Heart right ventricle (tissue), 16 donors: ENCODE results near the gene ANKRD12. TPM values are rescaled to one million over a fixed set of nuclear protein-coding genes. Genes with fewer than 3 reads are reported as not detected.

Experiments
- ATAC-seq, 8 donors: fragments of 200-7000 bp; cut with Tn5 transposase; one replicate each; pipeline ENCODE4 v1.9.1; 2020; ENCODE audit warnings: mild to moderate bottlenecking in 8 of 8, moderate library complexity in 8 of 8, moderate number of reproducible peaks in 1 of 8
- DNase-seq, 2 donors: peaks; one replicate each; pipeline ENCODE4 v3.0.0-alpha.2; 2020
- H3K27ac ChIP-seq, 10 donors: fragments of 200-600 bp; sonication (generic) in 2 of 10; one replicate each; pipeline versions ENCODE4 v1.5.0 to v1.8.0; 2020 to 2022; ENCODE audit warnings: mild to moderate bottlenecking in 3 of 10
- H3K27me3 ChIP-seq, 7 donors: fragments of 200-600 bp; one replicate each; pipeline ENCODE4 v1.8.0; 2021 to 2022; ENCODE audit warnings: mild to moderate bottlenecking in 2 of 7
- H3K36me3 ChIP-seq, 9 donors: fragments of 200-600 bp; sonication (generic) in 1 of 9; one replicate each; pipeline versions ENCODE4 v1.5.0 to v1.8.0; 2020 to 2022; ENCODE audit warnings: mild to moderate bottlenecking in 2 of 9
- H3K4me1 ChIP-seq, 9 donors: fragments of 200-600 bp; sonication (generic) in 1 of 9; one replicate each; pipeline versions ENCODE4 v1.5.0 to v1.8.0; 2020 to 2022; ENCODE audit warnings: mild to moderate bottlenecking in 4 of 9
- H3K4me3 ChIP-seq, 10 donors: fragments of 200-600 bp; sonication (generic) in 2 of 10; one replicate each; pipeline versions ENCODE4 v1.5.0 to v1.8.0; 2020 to 2022; ENCODE audit warnings: mild to moderate bottlenecking in 7 of 10, moderate library complexity in 2 of 10
- H3K9me3 ChIP-seq, 11 donors: fragments of 200-600 bp in 10 of 11; sonication (generic) in 2 of 11; one replicate each; pipeline versions ENCODE4 v1.5.0 to v1.8.0; 2013 to 2022; ENCODE audit warnings: mild to moderate bottlenecking in 2 of 11, control low read depth in 1 of 11, moderate library complexity in 1 of 11
- WGBS, 2 donors: extraction: QIAGEN DNeasy Blood & Tissue Kit; methylation state at CpG; one replicate each; pipeline ENCODE4 v1.1.7; 2013; ENCODE audit warnings: inconsistent platforms in 1 of 2; 5-methylcytosine and 5-hydroxymethylcytosine counted together
- intact Hi-C, 10 donors: fragments of 100-400 bp; cut with DNase I; formaldehyde crosslinking; loops; one replicate each; pipeline versions ENCODE4 v1.11.1 to v1.14.2; 2022
- polyA plus RNA-seq, 2 donors: library from polyadenylated mRNA; stranded (reverse); fragments of 200-250 nt; gene quantifications; one replicate each; pipeline ENCODE4 v1.2.3, GENCODE V29; 2013
- total RNA-seq, 10 donors: library from RNA; stranded (reverse); fragmentation: NEBNext Ultra II Directional in 3 of 10; extraction: Animal tissue kit (Norgen Biotek cat#: 25700) in 3 of 10; gene quantifications; one replicate each; pipeline versions ENCODE4 v1.2.1 to v1.2.4, GENCODE V29; 2021 to 2023
- TF ChIP-seq, protein P1 (sequence below), 9 donors: fragments of 200-600 bp; sonication (generic) in 2 of 9; IDR thresholded peaks; one replicate each; pipeline versions ENCODE4 v1.5.0 to v1.8.0; 2021 to 2022; ENCODE audit warnings: antibody characterized with exemption in 9 of 9, mild to moderate bottlenecking in 5 of 9, moderate library complexity in 1 of 9
- donor health status: Arrhythmogenic right ventricular cardiomyopathy.
- donor health status: ischemic (EF 13 %, LVEDD 7.1; RV severe dilation, severe dysfunction).
- donor health status: healthy with polysubstance abuse.
- donor health status: DM: no; HTN: yes; CAD: no.
- donor health status: DM: no; HTN: no; CAD: no.
- donor health status: ischemic (EF 25% LVEDD 6.9; RV normal size, moderate dysfunction).
- donor health status: ischemic (EF 25% LVEDD 5.7; RV mildly dilated, moderate dysfunction).
- donor health status: healthy.
- donor health status: DM: yes; HTN: yes; CAD: no.
- donor health status: Ischemic cardiomyopathy.
- donor health status: ischemic (EF 35%, LVEDD 5.7; RV mildly dilated, moderate dysfunction).
- donor health status: nonischemic (EF 11% LVEDD 7.7; RV severe dilation, severe dysfunction).
- donor health status: DM: yes; HTN: yes; CAD: no.
- donor health status: PGD.
- donor health status: ischemic (EF 29% LVEDD 5.4; RV normal size, mild dysfunction).
- donor health status: nonischemic (EF 23%, LVEDD 6.1; RV moderate dilation, normal function).

The ANKRD12 gene
- total and polyA plus RNA-seq, 12 donors = 3.1 to 70.2 (median 55.5) TPM

DNA sequence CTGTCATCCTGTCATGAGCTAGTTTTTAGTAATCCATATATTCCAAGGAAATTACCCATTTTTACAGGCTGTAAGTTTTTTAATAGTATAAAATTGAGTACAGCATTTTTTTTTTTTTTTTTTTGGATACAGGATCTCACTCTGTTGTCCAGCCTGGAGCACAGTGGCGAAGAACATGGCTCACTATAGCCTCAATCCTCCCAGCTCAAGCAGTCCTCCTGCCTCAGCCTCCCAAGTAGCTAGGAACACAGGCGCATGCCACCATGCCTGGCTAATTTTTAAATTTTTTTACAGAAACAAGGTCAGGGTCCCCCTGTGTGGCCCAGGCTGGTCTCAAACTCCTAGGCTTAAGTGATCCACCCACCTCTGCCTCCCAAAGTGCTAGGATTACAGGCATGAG is 56.5 kb downstream of the ANKRD12 start:
- Histone ChIP-seq H3K36me3 (peaks cover 0 to 86% (median 0%) of the 10 kb centered on the region in 9 donors), H3K27me3 (no peaks in the 10 kb centered on the region), H3K27ac (no peak overlapping the region), H3K9me3 (no peaks in the 10 kb centered on the region), H3K4me3 (no peak overlapping the region), H3K4me1 (peaks cover 0 to 25% (median 12%) of the 10 kb centered on the region in 9 donors)
- intact Hi-C loops = no loop called here
- TF ChIP-seq, protein P1, sequence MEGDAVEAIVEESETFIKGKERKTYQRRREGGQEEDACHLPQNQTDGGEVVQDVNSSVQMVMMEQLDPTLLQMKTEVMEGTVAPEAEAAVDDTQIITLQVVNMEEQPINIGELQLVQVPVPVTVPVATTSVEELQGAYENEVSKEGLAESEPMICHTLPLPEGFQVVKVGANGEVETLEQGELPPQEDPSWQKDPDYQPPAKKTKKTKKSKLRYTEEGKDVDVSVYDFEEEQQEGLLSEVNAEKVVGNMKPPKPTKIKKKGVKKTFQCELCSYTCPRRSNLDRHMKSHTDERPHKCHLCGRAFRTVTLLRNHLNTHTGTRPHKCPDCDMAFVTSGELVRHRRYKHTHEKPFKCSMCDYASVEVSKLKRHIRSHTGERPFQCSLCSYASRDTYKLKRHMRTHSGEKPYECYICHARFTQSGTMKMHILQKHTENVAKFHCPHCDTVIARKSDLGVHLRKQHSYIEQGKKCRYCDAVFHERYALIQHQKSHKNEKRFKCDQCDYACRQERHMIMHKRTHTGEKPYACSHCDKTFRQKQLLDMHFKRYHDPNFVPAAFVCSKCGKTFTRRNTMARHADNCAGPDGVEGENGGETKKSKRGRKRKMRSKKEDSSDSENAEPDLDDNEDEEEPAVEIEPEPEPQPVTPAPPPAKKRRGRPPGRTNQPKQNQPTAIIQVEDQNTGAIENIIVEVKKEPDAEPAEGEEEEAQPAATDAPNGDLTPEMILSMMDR (IDR thresholded peaks at IDR 0.05) = no peak
- DNase-seq = no peak
- 98 to 100% methylated on average over 2 of the region's 2 CpGs for WGBS, 2 donors
- no peak for ATAC-seq

DNA sequence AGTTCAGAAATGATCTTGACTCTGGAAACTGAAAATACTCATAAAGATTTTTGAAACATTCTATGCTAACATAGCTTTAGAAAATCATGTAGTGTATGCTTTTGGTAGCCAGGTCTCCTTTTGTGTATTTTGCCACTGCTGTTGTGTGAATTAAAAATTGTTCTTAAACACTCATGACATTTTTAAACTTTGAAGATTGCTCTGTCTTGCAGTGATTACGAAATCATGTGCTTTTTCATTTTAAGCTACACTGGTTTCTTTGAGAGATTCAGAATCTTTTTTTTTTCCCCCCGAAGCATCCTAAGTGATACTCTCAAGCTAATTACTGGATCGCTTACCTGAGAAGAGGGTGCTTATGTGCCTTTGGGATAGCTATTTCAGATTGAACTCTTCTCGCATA is 60.0 kb downstream of the ANKRD12 start:
- ATAC-seq (no peak), DNase-seq (no peak)
- Histone ChIP-seq H3K27me3 (no peaks in the 10 kb centered on the region), H3K27ac (no peak overlapping the region), H3K4me3 (no peak overlapping the region), H3K4me1 (peaks cover 0 to 19% (median 0%) of the 10 kb centered on the region in 9 donors), H3K36me3 (peaks cover 0 to 61% (median 0%) of the 10 kb centered on the region in 9 donors), H3K9me3 (no peaks in the 10 kb centered on the region)
- 97 to 99% methylated on average over 4 of the region's 4 CpGs for WGBS, 2 donors
- intact Hi-C loops = no loop called here
- TF ChIP-seq, protein P1 (IDR thresholded peaks at IDR 0.05) = no peak

DNA sequence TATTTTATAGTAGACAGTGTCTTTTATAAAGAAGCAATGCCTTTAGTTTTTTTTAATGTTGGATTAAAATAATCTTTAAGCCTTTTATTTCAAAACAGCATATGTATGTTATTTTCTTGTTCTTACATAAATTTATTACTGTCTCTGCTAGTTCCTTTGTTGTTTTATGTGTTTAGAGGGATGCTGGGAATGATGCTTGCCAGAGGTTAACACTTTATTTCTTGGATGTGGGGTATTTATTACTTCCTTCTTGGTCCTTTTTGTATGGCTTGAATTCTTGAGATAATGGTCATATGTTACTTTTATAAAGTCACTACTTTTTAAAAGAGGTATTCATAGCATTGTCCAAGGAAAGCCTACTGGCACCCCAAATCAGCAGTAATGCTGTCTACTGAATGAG is 63.1 kb downstream of the ANKRD12 start:
- DNase-seq (no peak), ATAC-seq (no peak)
- intact Hi-C loops = no loop called here
- Histone ChIP-seq H3K27me3 (no peaks in the 10 kb centered on the region), H3K4me1 (peaks cover 0 to 11% (median 0%) of the 10 kb centered on the region in 9 donors), H3K9me3 (no peaks in the 10 kb centered on the region), H3K27ac (no peak overlapping the region), H3K36me3 (peaks cover 0 to 65% (median 0%) of the 10 kb centered on the region in 9 donors), H3K4me3 (no peak overlapping the region)
- TF ChIP-seq, protein P1 (IDR thresholded peaks at IDR 0.05) = no peak

DNA sequence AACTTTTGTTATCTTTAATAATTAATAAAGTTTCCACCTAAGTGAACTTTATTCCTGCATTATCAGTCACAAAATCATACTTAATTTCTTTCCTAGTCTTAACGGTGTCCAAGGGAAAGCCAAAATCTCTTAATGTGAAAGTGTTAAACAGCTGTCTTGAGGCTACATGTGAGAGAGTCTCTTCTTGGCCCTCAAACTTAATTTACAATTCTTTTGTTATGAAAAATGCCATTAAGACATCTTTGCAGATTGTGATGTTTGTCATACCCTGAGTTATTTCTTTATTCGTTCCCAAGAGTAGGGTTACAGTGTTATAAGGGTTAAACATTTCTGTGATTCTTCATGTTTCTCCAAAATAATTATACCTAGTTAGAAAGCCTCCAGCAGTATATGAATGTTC is 64.6 kb downstream of the ANKRD12 start:
- intact Hi-C loops = no loop called here
- no peak overlapping the region for H3K4me3 ChIP-seq
- TF ChIP-seq, protein P1 (IDR thresholded peaks at IDR 0.05) = no peak
- no peak for ATAC-seq
- H3K27me3 ChIP-seq = no peaks in the 10 kb centered on the region
- H3K36me3 ChIP-seq = peaks cover 0 to 63% (median 0%) of the 10 kb centered on the region in 9 donors
- H3K4me1 ChIP-seq = peaks cover 0 to 11% (median 0%) of the 10 kb centered on the region in 9 donors
- no peak overlapping the region for H3K27ac ChIP-seq
- DNase-seq = no peak
- 87 to 92% methylated on average over 2 of the region's 2 CpGs for WGBS, 2 donors
- H3K9me3 ChIP-seq = no peaks in the 10 kb centered on the region
